NCI-H510A treated with DMSO at 0.1 percent for 48 hours (cell line): ENCODE results near the gene TFDP2.

Source experiments
- DNase-seq: peaks from one replicate; lab custom pipeline; 2025; lab: John Stamatoyannopoulos, UW

TFDP2 gene

GRCh38 chr3:142072816-142073215 is 76.5 kb downstream of the TFDP2 start:
- no peak for DNase-seq

DNA sequence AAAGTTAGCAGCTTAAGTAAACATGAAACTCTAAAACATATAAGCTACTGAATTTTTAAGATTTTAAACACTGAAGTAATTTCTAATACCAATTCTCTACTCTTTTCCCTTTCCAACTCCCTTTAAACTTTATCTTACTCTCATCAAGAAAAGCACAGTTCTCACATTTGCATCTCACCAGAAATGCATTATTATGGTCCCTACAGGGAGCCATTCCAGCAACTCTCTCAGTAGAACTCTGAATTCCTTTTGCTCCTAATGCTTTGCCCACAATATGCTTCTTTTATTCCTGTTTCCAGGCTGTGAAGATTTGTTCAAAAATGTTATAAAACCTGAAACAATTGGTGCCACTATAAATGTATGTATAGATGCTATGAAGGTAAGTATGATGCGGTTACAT is 83.4 kb downstream of the TFDP2 start:
- no peak for DNase-seq

GRCh38 chr3:142065344-142065743 is 84.0 kb downstream of the TFDP2 start:
- no peak for DNase-seq

DNA sequence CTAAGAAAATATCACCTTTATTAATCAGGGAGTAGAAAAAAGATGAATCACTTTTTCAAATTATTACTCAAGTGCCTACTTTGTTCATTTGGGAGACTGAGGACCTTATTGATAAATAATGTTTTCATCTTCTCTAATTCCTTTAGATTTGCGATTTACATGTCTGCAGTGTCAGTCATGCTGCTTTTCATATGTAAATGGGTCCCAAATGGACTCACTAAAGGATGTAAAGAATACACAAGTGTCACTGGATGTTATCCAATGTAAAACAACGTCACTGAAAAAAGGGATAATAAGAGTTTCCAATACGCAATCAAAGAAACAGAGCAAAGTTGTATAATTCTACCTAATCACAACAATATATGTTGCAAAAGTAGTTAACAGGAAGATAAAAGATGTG is 84.9 kb downstream of the TFDP2 start:
- DNase-seq = no peak

DNA sequence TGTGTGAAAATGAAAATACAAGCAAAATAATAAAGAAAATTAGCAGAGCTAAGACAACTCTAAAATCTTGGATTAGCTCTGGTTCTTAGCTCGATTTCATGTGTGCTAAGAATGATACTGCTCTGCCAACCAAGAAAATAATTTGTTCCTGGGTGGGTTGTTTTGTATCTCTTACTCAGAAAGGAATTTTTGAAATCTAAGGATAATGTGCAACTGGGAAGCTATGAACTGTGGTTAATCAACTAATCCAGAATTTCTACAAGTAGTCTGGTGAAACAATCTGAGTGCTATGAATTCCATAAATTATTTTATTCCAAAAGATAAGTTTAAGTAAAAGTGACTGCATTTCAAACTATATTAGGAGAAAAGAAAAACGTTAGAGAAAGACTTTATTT is 92.0 kb downstream of the TFDP2 start:
- no peak for DNase-seq

DNA sequence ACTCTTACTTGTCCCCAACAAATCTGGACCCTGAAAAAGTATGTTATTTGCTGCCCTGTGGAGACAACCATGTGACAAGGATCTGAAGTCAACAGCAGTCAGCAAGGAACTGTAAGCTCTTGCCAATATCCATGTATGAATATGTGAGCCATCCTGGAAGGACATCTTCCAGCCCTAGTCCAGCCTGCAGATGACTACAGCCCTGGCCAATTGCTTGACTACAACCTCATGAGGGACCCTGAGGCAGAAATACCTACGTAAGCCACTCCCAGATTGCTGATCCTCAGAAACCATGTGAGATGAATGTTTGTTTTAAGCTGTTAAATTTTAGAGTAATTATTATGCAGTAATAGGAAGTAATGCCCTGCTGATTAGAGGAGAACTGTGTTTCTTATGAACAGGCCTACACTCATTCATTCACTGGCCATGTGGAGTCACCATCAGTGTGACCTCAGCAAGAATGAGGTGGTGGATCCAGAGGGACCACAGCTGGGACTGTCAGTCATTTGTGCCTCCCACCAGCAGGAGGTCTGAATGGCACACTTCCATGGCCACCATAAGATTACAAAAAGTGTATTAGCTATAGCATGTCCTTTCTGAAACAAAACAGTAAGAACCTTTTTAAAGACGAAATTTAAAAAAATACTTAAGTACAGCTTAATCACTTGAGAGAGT is 92.6 kb downstream of the TFDP2 start:
- no peak for DNase-seq

- no peak for DNase-seq
These were observed 95.5 kb downstream of the TFDP2 start for GRCh38 chr3:142053835-142054234.

DNA sequence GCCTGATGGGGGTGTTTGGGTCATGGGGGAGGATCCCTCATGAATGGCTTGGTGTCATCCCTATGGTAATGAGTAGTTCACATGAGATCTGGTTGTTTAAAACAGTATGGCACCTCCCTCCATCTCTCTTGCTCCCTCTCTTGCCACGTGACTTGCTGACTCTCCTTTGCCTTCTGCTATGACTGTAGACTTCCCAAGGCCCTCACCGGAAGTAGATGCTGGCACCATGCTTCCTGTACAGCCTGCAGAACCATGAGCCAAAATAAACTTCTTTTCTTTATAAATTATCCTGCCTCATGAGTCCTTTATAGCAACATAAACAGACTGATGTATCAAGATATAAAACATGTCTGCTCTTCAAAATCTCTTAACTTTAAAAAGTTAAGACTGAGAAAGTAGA is 96.1 kb downstream of the TFDP2 start:
- DNase-seq = no peak

- DNase-seq = no peak
These were observed 98.0 kb downstream of the TFDP2 start for GRCh38 chr3:142051351-142051750.

- DNase-seq = no peak
These were observed 102.3 kb downstream of the TFDP2 start for GRCh38 chr3:142047021-142047369.

DNA sequence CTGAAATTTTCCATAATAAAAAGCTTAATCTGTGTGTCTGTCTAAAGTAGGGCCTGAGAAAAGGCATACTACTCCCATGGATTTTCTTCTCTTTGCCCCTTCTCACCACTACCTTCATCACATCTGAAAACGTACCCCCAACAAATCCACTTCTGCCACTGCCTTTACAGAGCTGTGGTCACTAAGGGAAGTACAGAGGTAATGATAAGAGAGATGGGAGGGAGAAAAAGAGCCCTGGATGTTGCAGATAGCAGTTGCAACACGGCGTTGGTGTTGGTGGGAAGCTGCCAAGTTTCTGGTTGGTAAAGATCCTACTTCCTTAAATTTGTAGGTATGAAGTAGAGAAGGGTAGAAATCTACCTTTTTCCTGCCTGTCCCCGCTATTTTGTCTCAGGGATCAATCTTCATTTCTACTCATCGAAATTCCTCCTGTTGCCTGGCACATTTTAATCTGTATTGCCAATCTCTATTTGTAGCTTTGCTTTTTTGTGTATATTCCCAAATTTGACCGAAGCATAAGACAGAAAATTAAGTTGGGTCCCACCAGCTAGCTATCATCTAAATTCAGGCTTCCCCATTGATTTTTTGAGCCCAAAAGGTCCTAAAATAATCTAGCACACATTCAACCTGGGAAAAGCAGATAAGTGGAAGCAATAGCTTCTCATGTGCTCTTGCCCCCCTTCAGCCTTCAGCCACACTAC is 102.9 kb downstream of the TFDP2 start:
- DNase-seq = no peak

DNA sequence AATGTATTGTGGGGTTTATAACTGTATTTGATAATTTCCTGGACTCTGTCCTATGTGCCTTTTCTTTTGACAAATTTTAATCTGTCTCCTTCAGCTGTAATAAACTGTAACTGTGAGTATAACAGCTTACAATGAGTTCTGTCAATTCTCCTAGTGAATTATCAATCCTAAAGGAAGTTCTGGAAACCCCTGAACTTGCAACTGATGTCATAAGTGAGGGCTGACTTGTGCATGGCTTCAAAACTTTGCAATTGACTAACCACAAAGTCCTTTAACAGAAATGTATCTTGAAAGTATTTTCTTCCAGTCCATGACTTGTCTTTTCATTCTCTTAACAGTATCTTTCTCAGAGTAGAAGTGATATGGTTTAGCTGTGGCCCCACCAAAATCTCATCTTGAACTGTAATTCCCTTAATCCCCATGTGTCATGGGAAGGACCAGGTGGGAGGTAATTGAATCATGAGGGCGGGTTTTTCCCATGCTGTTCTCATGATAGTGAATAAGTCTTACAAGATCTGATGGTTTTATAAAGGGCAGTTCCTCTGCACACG is 108.3 kb downstream of the TFDP2 start:
- DNase-seq = no peak

DNA sequence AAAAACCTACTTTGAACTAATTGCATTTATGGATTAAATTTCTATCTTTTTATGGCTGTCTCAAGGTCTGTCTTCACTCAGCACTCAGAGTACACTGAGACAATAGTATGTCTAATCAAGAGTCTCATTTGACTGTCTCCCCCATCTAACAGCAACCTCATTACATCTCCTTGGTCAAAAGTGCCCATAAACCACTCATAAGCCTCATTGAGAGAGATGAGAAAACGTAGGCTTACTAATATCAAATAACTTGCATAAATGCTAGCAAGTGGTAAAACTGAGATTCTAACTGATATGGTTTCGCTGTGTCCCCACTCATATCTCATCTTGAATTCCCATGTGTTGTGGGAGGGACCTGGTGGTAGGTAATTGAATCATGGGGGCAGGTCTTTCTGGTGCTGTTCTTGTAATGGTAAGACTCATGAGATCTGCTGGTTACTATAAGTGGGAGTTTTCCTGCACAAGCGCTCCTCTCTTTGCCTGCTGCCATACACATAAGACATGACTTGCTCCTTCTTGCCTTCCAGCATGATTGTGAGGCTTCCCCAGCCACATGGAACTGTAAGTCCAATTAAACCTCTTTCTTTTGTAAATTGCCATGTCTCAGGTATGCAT is 113.9 kb downstream of the TFDP2 start:
- DNase-seq = no peak

DNA sequence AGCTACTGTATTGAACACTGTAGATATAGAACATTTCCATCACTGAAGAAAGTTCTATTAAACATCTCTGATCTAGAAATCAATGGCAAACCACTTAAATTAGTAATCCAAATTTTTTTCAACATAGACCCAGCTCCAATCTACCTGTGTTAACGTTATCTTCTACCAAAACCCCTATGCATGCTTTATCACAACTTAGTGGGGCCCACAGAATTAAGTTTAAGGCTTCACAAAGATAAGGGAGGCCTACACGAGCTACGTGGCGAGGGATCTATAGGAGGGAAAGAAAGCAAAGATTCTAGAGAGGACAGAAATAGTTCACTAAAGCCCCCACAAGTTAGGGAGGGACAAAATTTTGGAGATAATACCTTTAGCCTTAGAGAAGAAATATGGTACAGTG is 116.1 kb downstream of the TFDP2 start:
- DNase-seq = no peak

DNA sequence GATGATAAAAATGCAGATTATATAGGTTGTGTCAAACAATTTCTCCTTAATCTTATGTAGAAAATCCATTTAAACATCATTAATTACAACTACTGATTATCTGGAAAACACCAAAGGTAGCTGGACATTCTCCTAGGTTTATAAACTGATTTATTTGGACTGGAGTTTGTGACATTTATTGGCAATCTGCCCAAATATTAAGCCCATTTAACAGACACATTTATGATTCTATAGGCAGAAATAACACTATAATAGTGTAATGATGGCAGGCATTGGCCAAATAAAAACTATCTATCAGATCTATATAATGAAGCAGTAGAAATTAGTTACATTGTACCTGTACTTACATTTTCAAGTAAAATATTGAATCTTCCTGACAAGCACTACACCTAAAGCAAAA is 117.8 kb downstream of the TFDP2 start:
- DNase-seq = no peak

DNA sequence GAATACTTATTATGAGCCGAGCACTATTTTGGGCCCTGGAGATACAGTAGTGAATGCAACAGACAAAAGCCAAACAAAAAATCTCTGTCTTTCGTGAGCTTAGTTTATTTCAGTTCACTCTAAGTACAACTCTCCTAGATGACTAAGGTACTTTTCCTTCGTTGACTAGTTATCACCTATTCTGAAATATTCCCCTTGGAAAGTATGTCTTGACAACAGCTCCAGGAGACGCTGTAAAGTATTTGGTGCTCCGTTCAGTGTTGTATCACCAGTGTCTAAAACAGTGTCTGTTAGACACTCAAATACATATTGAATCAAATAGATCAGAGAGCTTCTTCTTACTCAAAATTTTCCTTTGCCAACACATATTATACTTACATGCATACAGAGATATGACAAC is 119.6 kb downstream of the TFDP2 start:
- no peak for DNase-seq

DNA sequence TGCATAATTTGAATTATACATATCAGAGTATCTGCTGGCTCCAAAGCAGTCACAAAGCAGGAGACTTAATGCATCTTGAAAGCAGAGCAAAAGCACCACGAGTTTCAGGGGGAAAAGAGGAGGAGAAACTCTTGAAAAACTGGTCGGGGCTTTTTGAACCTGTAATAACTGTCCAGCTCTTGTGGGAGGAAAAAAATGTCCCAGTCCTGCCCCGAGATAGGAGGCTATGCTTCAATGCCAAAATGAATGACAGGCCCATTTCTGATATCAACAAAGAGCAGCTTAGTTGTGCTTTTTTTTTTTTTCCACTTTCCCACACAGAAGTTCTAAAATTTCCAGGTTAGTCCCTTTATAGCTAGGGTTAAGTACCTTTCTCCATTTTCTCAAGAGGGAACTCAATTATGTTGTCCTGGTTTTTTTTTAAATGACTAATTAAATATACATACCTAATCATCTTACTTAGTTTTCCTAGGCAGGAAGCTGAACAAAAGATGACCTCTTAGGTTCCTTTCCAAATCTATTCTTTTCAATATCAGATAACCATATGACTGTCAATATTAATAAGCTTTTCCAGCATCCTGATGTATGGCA is 120.2 kb downstream of the TFDP2 start:
- no peak for DNase-seq

- DNase-seq = peak; percentile 41
These were observed 121.0 kb downstream of the TFDP2 start for GRCh38 chr3:142028243-142028777.

DNA sequence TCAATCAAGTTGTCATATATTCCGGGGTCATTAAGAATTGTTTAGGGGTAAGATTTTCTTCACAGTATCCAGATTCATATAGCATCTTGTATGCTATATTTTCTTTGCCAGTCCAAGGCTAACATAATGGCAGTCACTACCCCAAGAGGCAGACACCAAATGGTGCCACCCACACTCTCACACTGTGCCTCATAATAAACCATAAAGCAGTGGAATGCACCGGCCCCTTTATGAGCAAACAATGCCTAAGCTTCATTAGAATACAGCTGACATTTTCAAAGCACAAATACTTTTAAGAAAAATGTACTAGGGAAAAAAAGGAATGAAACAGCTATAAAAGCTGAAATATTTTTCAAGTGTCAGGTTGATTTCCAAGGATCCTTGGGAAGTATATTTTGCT is 121.6 kb downstream of the TFDP2 start:
- DNase-seq = peak; percentile 37

GRCh38 chr3:142027300-142027699 is 122.0 kb downstream of the TFDP2 start:
- no peak for DNase-seq

- no peak for DNase-seq
These were observed 123.0 kb downstream of the TFDP2 start for GRCh38 chr3:142026333-142026732.

DNA sequence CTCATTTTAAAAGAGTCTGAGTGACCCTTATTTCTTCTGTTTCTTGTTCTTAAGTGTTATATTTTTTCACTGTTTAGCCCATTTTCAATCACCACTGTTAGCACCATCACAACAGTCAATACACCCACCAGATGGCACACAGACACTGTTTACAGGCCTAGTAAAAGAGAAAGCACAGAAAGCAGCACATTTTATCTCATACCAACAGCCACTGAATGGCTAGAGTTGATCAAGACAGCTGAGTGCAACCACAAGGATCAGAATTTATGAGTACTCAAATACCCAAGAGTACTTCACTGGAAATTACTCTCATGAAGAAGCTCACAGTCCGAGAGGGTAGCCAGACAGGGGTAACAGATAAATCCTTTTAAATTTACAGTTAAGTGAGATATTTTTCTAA is 127.0 kb downstream of the TFDP2 start:
- DNase-seq = no peak

DNA sequence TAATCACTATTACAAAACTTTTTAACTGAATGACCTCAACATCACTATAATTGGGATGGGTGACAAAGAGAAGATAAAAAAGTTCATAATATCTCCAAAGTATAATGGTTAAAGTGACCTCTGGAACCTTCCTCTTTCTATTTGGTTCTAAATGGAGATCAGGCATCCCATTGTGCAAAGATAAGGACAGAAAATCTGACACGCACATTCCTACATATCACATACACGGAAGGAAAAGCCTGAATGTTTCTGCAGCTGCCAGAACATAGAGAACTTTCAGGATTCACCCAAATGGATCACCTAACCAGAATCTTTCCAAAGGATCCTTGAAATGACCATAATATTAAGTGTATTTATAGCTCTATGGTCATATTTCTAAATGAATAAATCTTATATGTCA is 128.2 kb downstream of the TFDP2 start:
- no peak for DNase-seq
